Measurements from ENCODE around the gene IL9R.
"Not testable (repeated sequence)": the region's sequence is repeated elsewhere in the genome, so short reads cannot be mapped to it uniquely, and the experiment has no call there.

The IL9R gene

GRCh38 chrX:156024949-156025492, 27.5 kb downstream of the IL9R start:
- H3K36me3 ChIP-seq (ENCODE audit: control insufficient read depth in 2 of 2, insufficient read depth in 1 of 2, low read length in 2 of 2); H3K27ac ChIP-seq (ENCODE audit: extremely low read depth, low read depth, low read length); POLR2A ChIA-PET; CTCF ChIA-PET; H3K4me3 ChIP-seq (ENCODE audit: low read depth, low read length); H3K9me3 ChIP-seq (ENCODE audit: control insufficient read depth, insufficient read depth, low read depth, low read length); H3K4me1 ChIP-seq (ENCODE audit: control insufficient read depth, insufficient read depth, low read length): not testable (repeated sequence)

GRCh38 chrX:156028653-156029237, 31.2 kb downstream of the IL9R start:
- H3K36me3 ChIP-seq (ENCODE audit: control insufficient read depth in 2 of 2, insufficient read depth in 1 of 2, low read length in 2 of 2); CTCF ChIA-PET; H3K4me3 ChIP-seq (ENCODE audit: low read depth, low read length); H3K9me3 ChIP-seq (ENCODE audit: control insufficient read depth, insufficient read depth, low read depth, low read length); H3K4me1 ChIP-seq (ENCODE audit: control insufficient read depth, insufficient read depth, low read length); POLR2A ChIA-PET; H3K27ac ChIP-seq (ENCODE audit: extremely low read depth, low read depth, low read length): not testable (repeated sequence)

GRCh38 chrX:156029296-156029695, 31.8 kb downstream of the IL9R start:
- H3K36me3 ChIP-seq (ENCODE audit: control insufficient read depth in 2 of 2, insufficient read depth in 1 of 2, low read length in 2 of 2); H3K27ac ChIP-seq (ENCODE audit: extremely low read depth, low read depth, low read length); POLR2A ChIA-PET; H3K4me3 ChIP-seq (ENCODE audit: low read depth, low read length); CTCF ChIA-PET; H3K9me3 ChIP-seq (ENCODE audit: control insufficient read depth, insufficient read depth, low read depth, low read length); H3K4me1 ChIP-seq (ENCODE audit: control insufficient read depth, insufficient read depth, low read length): not testable (repeated sequence)

GRCh38 chrX:156029707-156030442, 32.4 kb downstream of the IL9R start:
- H3K4me1 ChIP-seq (ENCODE audit: control insufficient read depth, insufficient read depth, low read length); H3K9me3 ChIP-seq (ENCODE audit: control insufficient read depth, insufficient read depth, low read depth, low read length); POLR2A ChIA-PET; H3K27ac ChIP-seq (ENCODE audit: extremely low read depth, low read depth, low read length); H3K36me3 ChIP-seq (ENCODE audit: control insufficient read depth in 2 of 2, insufficient read depth in 1 of 2, low read length in 2 of 2); CTCF ChIA-PET; H3K4me3 ChIP-seq (ENCODE audit: low read depth, low read length): not testable (repeated sequence)

GRCh38 chrX:156030474-156030873, 33.0 kb downstream of the IL9R start:
- H3K9me3 ChIP-seq (ENCODE audit: control insufficient read depth, insufficient read depth, low read depth, low read length); H3K4me1 ChIP-seq (ENCODE audit: control insufficient read depth, insufficient read depth, low read length); H3K27ac ChIP-seq (ENCODE audit: extremely low read depth, low read depth, low read length); CTCF ChIA-PET; POLR2A ChIA-PET; H3K4me3 ChIP-seq (ENCODE audit: low read depth, low read length); H3K36me3 ChIP-seq (ENCODE audit: control insufficient read depth in 2 of 2, insufficient read depth in 1 of 2, low read length in 2 of 2): not testable (repeated sequence)
